A673 (cell line): ENCODE results near the gene DDX39B. TPM values are rescaled to one million over a fixed set of nuclear protein-coding genes. Genes with fewer than 3 reads are reported as not detected.

Experiments
- BruUV-seq: library from RNA; stranded (reverse); fragments of 400-500 nt; replicated peaks from 2 replicates; lab custom pipeline; 2021; lab: Mats Ljungman, UMichigan
- CTCF ChIA-PET: fragments of 300-600 bp; sonication (Branson Sonifier 250); formaldehyde crosslinking; loops from one replicate; lab custom pipeline; 2022; ENCODE audit warnings: antibody characterized with exemption; lab: Charles Lee
- POLR2A ChIA-PET: fragments of 300-600 bp; sonication (Branson Sonifier 250); formaldehyde crosslinking; loops from one replicate; lab custom pipeline; 2022; ENCODE audit warnings: antibody characterized with exemption; ENCODE audit not compliant: low non-redundant PET; lab: Charles Lee
- DNase-seq: peaks from one replicate; pipeline ENCODE4 v3.0.0-alpha.2; 2015; ENCODE audit warnings: low spot score
- H3K27ac ChIP-seq: fragments of 200-600 bp; sonication (generic); 2 replicates; pipeline ENCODE4 v1.5.1; 2016; ENCODE audit warnings: mixed run types, low read depth, mild to moderate bottlenecking, mixed read lengths, antibody characterized with exemption, low read length; ENCODE audit not compliant: poor library complexity, severe bottlenecking
- H3K27me3 ChIP-seq: fragments of 200-600 bp; sonication (generic); replicated peaks from 2 replicates; pipeline ENCODE4 v1.6.1; 2017; ENCODE audit warnings: mixed run types, low read depth, mild to moderate bottlenecking, mixed read lengths, antibody characterized with exemption, low read length; ENCODE audit not compliant: insufficient read depth, poor library complexity
- H3K36me3 ChIP-seq: fragments of 200-600 bp; sonication (generic); 2 replicates; pipeline ENCODE4 v1.6.1; 2016; ENCODE audit warnings: mixed run types, mild to moderate bottlenecking, mixed read lengths, antibody characterized with exemption, low read length; ENCODE audit not compliant: insufficient read depth, poor library complexity, severe bottlenecking
- H3K4me1 ChIP-seq: fragments of 200-600 bp; sonication (generic); 2 replicates; pipeline ENCODE4 v1.6.1; 2017; ENCODE audit warnings: mixed run types, mild to moderate bottlenecking, mixed read lengths, antibody characterized with exemption, low read length; ENCODE audit not compliant: insufficient read depth, poor library complexity, severe bottlenecking
- H3K4me3 ChIP-seq: fragments of 200-600 bp; sonication (generic); 2 replicates; pipeline ENCODE4 v1.5.1; 2016; ENCODE audit warnings: low read depth, mixed run types, mild to moderate bottlenecking, mixed read lengths, low read length; ENCODE audit not compliant: poor library complexity, severe bottlenecking
- H3K9me3 ChIP-seq: fragments of 200-600 bp; sonication (generic); 2 replicates; pipeline ENCODE4 v1.6.1; 2016; ENCODE audit warnings: mixed run types, low read depth, mild to moderate bottlenecking, mixed read lengths, antibody characterized with exemption, low read length; ENCODE audit not compliant: poor library complexity, severe bottlenecking
- EZH2 ChIP-seq: fragments of 200-600 bp; sonication (generic); IDR thresholded peaks from 2 replicates; pipeline ENCODE4 v1.6.1; 2017; ENCODE audit warnings: borderline replicate concordance, low read depth, mild to moderate bottlenecking, mixed read lengths, antibody characterized with exemption, low read length; ENCODE audit not compliant: poor library complexity, severe bottlenecking
- intact Hi-C: fragments of 100-400 bp; cut with micrococcal nuclease; formaldehyde crosslinking; loops from one replicate; pipeline ENCODE4 v1.10.0; 2022; ENCODE audit not compliant: unreplicated experiment
- total RNA-seq: library from RNA; stranded (reverse); gene quantifications from 2 replicates; pipeline ENCODE4 v1.2.3, GENCODE V29; 2021
- TF ChIP-seq, protein P1 (sequence below): fragments of 300-800, 200-600 bp; sonication (generic); conservative IDR thresholded peaks from 2 replicates; pipeline ENCODE4 v1.5.1; 2017; ENCODE audit warnings: low read depth, mild to moderate bottlenecking, antibody characterized with exemption, low read length, moderate library complexity, mixed read lengths

DDX39B gene
- total RNA-seq, 1 experiment from 2014 or later, result 558 TPM

DNA sequence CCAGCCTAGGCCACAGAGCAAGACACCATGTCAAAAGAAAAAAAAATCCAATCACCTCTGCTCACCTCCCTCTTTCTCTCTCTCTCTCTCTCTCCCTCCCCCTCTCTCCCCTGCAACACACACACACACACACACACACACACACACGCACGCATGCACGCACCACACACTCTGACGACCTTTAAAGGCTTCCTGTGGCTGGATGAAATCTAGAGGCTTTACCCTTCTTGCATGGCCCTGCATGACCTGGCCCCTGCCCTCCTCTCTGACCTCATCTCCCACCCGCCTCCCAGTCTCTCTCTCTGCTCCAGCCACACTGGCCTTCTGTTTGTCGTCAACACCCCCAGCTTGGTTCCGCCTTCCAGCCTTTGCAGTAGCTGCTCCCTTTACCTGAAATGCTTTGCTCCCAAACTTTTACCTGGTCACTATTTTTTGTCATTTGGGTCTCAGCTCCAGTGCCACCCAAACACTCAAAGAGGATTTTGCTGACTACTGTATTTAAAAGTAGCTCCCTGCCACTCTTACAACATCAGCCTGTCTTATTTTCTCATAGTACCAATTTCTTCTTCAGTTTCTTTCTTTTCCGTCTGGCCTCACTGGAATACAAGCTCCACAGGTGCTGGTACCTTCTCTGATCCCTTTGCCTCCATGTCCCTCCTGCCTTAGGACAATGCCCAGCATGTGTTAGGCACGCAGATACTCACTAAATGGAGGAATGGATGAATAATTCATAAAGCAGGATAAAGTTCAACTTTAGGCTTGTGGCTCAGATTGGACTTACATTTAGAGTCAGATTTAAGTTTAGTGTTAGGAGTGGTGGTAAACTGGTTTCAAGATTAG lies 25.9 kb upstream of the DDX39B start:
- H3K27me3 ChIP-seq, result no peaks in the 10 kb centered on the region
- no peak overlapping the region for H3K4me3 ChIP-seq
- no peak for DNase-seq
- POLR2A ChIA-PET, result no interaction called here
- BruUV-seq, result no TSS peak
- CTCF ChIA-PET, result interaction anchor here (1.1 to 1.2 kb wide), 2 partner anchors 29 to 31 kb away, joined by 3 to 5 read pairs; no protein-coding TSS in a partner anchor
- TF ChIP-seq, protein P1, sequence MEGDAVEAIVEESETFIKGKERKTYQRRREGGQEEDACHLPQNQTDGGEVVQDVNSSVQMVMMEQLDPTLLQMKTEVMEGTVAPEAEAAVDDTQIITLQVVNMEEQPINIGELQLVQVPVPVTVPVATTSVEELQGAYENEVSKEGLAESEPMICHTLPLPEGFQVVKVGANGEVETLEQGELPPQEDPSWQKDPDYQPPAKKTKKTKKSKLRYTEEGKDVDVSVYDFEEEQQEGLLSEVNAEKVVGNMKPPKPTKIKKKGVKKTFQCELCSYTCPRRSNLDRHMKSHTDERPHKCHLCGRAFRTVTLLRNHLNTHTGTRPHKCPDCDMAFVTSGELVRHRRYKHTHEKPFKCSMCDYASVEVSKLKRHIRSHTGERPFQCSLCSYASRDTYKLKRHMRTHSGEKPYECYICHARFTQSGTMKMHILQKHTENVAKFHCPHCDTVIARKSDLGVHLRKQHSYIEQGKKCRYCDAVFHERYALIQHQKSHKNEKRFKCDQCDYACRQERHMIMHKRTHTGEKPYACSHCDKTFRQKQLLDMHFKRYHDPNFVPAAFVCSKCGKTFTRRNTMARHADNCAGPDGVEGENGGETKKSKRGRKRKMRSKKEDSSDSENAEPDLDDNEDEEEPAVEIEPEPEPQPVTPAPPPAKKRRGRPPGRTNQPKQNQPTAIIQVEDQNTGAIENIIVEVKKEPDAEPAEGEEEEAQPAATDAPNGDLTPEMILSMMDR, result no peak
- no peak for TF ChIP-seq EZH2
- H3K9me3 ChIP-seq, result no peaks in the 10 kb centered on the region
- intact Hi-C loops, result no loop called here
- H3K27ac ChIP-seq, result no peak overlapping the region
- no peaks in the 10 kb centered on the region for H3K36me3 ChIP-seq
- H3K4me1 ChIP-seq, result no peaks in the 10 kb centered on the region

DNA sequence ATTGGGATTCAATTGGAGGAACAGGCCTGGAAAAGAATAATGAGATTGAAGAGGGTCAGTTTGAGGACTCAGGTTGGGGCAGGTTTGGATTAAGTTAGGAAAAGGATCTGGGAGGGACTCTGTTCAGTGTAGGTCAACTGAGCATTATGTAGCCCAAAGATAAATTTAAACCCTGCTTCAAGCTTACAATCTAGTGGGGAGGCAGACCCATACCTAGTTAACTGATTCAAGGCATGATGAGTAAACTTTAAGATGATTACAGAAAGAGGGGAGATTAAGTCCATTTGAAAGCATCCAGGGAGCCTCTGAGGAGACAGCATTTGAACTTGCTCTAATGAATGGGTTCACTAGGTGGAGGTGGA lies 18.9 kb upstream of the DDX39B start:
- TF ChIP-seq, protein P1, result no peak
- no peak for TF ChIP-seq EZH2
- DNase-seq, result no peak
- ChIA-PET CTCF (no interaction called here), POLR2A (no interaction called here)
- Histone ChIP-seq H3K9me3 (no peaks in the 10 kb centered on the region), H3K36me3 (peaks cover 8% of the 10 kb centered on the region), H3K27ac (no peak overlapping the region), H3K4me3 (no peak overlapping the region), H3K27me3 (no peaks in the 10 kb centered on the region), H3K4me1 (no peaks in the 10 kb centered on the region)
- intact Hi-C loops, result no loop called here
- BruUV-seq, result no TSS peak

DNA sequence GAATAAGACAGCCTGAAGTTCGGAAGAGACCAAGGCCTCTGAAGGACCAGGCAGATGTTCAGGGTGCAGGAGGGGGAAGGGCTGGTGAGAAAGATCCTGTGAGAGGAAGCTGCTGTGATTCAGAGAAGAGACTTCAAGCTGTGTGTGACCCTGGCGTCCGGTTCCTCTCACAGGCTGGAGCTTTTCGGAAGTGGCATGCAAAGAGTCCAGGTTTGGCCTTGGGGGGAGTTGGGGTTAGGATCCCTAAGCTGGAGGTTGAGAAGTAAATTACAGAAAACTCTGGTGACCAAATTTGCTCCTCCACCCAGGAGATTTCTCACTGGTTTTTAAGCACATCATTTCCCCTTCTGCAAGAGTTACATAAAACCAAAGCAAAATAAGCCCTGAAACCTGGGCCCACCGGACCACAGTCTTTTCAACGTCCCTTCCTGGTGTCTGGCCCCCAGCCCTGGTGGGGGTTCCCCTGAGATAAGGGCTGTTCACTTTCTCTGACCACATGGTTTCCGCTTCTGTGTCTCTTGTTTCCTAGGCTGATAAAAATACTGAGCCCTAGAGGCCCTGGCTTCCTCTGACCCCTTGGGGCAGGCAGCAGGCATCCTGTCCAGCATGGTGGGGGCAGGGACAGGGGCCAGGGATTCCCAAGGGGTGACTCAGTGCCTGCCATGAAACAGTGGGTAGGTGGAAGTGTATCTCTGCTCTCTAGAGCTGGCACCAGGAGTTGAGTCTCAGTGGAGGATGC lies 18.3 kb upstream of the DDX39B start:
- Histone ChIP-seq H3K36me3 (peaks cover 8% of the 10 kb centered on the region), H3K4me3 (no peak overlapping the region), H3K27ac (no peak overlapping the region), H3K9me3 (no peaks in the 10 kb centered on the region), H3K27me3 (no peaks in the 10 kb centered on the region), H3K4me1 (no peaks in the 10 kb centered on the region)
- ChIA-PET POLR2A (no interaction called here), CTCF (no interaction called here)
- BruUV-seq, result no TSS peak
- intact Hi-C loops, result no loop called here
- no peak for TF ChIP-seq EZH2
- TF ChIP-seq, protein P1, result no peak
- DNase-seq, result no peak
